Chondrocyte (in vitro differentiated cells): ENCODE results near the gene PBX1. TPM values are rescaled to one million over a fixed set of nuclear protein-coding genes. Genes with fewer than 3 reads are reported as not detected.

ENCODE experiments used
- DNase-seq: peaks from one replicate; pipeline ENCODE4 v3.0.0; 2021; ENCODE audit warnings: mixed read lengths, low spot score
- H3K27ac Mint-ChIP-seq: one replicate; pipeline ENCODE4 v1.8.0; 2021; ENCODE audit warnings: mild to moderate bottlenecking, moderate library complexity, mixed read lengths; ENCODE audit not compliant: unreplicated experiment
- H3K27me3 Mint-ChIP-seq: 2 replicates; pipeline ENCODE4 v1.8.0; 2021; ENCODE audit warnings: low read depth, mixed read lengths
- H3K36me3 Mint-ChIP-seq: 2 replicates; pipeline ENCODE4 v1.8.0; 2021; ENCODE audit warnings: low read depth, mixed read lengths
- H3K4me1 Mint-ChIP-seq: 2 replicates; pipeline ENCODE4 v1.8.0; 2021; ENCODE audit warnings: low read depth, mild to moderate bottlenecking, mixed read lengths
- H3K4me3 Mint-ChIP-seq: one replicate; pipeline ENCODE4 v1.8.0; 2021; ENCODE audit warnings: mild to moderate bottlenecking, moderate library complexity, mixed read lengths; ENCODE audit not compliant: unreplicated experiment
- H3K9me3 Mint-ChIP-seq: 2 replicates; pipeline ENCODE4 v1.8.0; 2021; ENCODE audit warnings: low read depth, mixed read lengths
- CTCF ChIP-seq: fragments of 200-600 bp; sonication (generic); IDR thresholded peaks from 2 replicates; pipeline ENCODE4 v1.5.0; 2021; ENCODE audit warnings: antibody characterized with exemption, mild to moderate bottlenecking, moderate library complexity
- total RNA-seq: library from RNA; stranded (reverse); gene quantifications from 3 replicates; pipeline ENCODE4 v1.2.1, GENCODE V29; 2021

PBX1 gene
- total RNA-seq, 1 donor from 2014 or later, result 23.0 TPM

- Mint-ChIP-seq H3K27ac (no peak overlapping the region), H3K4me3 (no peak overlapping the region), H3K9me3 (no peaks in the 10 kb centered on the region), H3K4me1 (peaks cover 7% of the 10 kb centered on the region), H3K36me3 (no peaks in the 10 kb centered on the region), H3K27me3 (no peaks in the 10 kb centered on the region)
- no peak for TF ChIP-seq CTCF
- DNase-seq, result no peak
These were observed 69.8 kb downstream of the PBX1 start for GRCh38 chr1:164628772-164629171.

- TF ChIP-seq CTCF, result no peak
- H3K9me3 Mint-ChIP-seq, result no peaks in the 10 kb centered on the region
- H3K36me3 Mint-ChIP-seq, result no peaks in the 10 kb centered on the region
- no peak overlapping the region for H3K27ac Mint-ChIP-seq
- H3K4me3 Mint-ChIP-seq, result no peak overlapping the region
- no peaks in the 10 kb centered on the region for H3K27me3 Mint-ChIP-seq
- H3K4me1 Mint-ChIP-seq, result no peaks in the 10 kb centered on the region
- no peak for DNase-seq
These were observed 71.0 kb downstream of the PBX1 start for GRCh38 chr1:164629971-164630370.

- peaks cover 5% of the 10 kb centered on the region for H3K4me1 Mint-ChIP-seq
- no peaks in the 10 kb centered on the region for H3K36me3 Mint-ChIP-seq
- DNase-seq, result no peak
- no peak for TF ChIP-seq CTCF
- no peaks in the 10 kb centered on the region for H3K27me3 Mint-ChIP-seq
- no peak overlapping the region for H3K27ac Mint-ChIP-seq
- H3K4me3 Mint-ChIP-seq, result no peak overlapping the region
- no peaks in the 10 kb centered on the region for H3K9me3 Mint-ChIP-seq
These were observed 71.8 kb downstream of the PBX1 start for GRCh38 chr1:164630626-164631396.

GRCh38 chr1:164631751-164632150 is 72.8 kb downstream of the PBX1 start:
- H3K4me3 Mint-ChIP-seq, result no peak overlapping the region
- TF ChIP-seq CTCF, result no peak
- H3K36me3 Mint-ChIP-seq, result no peaks in the 10 kb centered on the region
- no peaks in the 10 kb centered on the region for H3K9me3 Mint-ChIP-seq
- no peak for DNase-seq
- no peaks in the 10 kb centered on the region for H3K27me3 Mint-ChIP-seq
- H3K27ac Mint-ChIP-seq, result no peak overlapping the region
- peaks cover 5% of the 10 kb centered on the region for H3K4me1 Mint-ChIP-seq

- Mint-ChIP-seq H3K27ac (no peak overlapping the region), H3K4me1 (peaks cover 16% of the 10 kb centered on the region), H3K27me3 (no peaks in the 10 kb centered on the region), H3K36me3 (no peaks in the 10 kb centered on the region), H3K4me3 (no peak overlapping the region), H3K9me3 (no peaks in the 10 kb centered on the region)
- DNase-seq, result no peak
- TF ChIP-seq CTCF, result no peak
These were observed 75.0 kb downstream of the PBX1 start for GRCh38 chr1:164633997-164634396.
